Keratinocyte (primary cell): ENCODE measurements around the gene FRMD4B.

Source experiments
- CTCF ChIP-seq, 3 experiments: IDR thresholded peaks in 1 of 3; conservative IDR thresholded peaks in 1 of 3; optimal IDR thresholded peaks in 1 of 3; 2 replicates in 2 of 3; 3 replicates in 1 of 3; pipeline versions ENCODE3 to v1.5.1; 2011; ENCODE audit warnings: low read length in 3 of 3, mild to moderate bottlenecking in 3 of 3, moderate library complexity in 2 of 3, control low read depth in 1 of 3, inconsistent platforms in 1 of 3; ENCODE audit not compliant: insufficient read depth in 2 of 3; ENCODE audit errors: extremely low read depth in 1 of 3
- EZH2 ChIP-seq: IDR thresholded peaks from one replicate; pipeline ENCODE4 v1.6.1; 2012; ENCODE audit warnings: inconsistent platforms, mild to moderate bottlenecking, low read length, moderate library complexity

GRCh38 chr3:69141313-69141712 is 244.6 kb downstream of the FRMD4B start:
- TF ChIP-seq CTCF (optimal IDR thresholded peaks at IDR 0.05 in 1 of 3, IDR thresholded peaks at IDR 0.05 in 1 of 3, conservative IDR thresholded peaks at IDR 0.05 in 1 of 3; ENCODE audit: extremely low read depth in 1 of 3, insufficient read depth in 2 of 3, low read length in 3 of 3) (no peak), EZH2 (no peak)
